Heart left ventricle (tissue), 13 donors: ENCODE data around the gene RASSF9.

Experiments
- POLR2A ChIP-seq, 2 donors: fragments of 450-650 bp; IDR thresholded peaks; one replicate each; pipeline ENCODE4 v1.6.1; 2017; ENCODE audit warnings: antibody characterized with exemption in 2 of 2, mild to moderate bottlenecking in 2 of 2, moderate library complexity in 2 of 2
- TF ChIP-seq, protein P1 (sequence below), 12 donors: fragments of 200-600 bp; sonication (generic) in 4 of 12; IDR thresholded peaks; one replicate each; pipeline versions ENCODE4 v1.5.0 to v1.8.0; 2018 to 2022; ENCODE audit warnings: antibody characterized with exemption in 12 of 12, mild to moderate bottlenecking in 5 of 12
- donor health status: ischemic (EF 13 %, LVEDD 7.1; RV severe dilation, severe dysfunction).
- donor health status: DM: no; HTN: yes; CAD: no.
- donor health status: DM: no; HTN: no; CAD: no.
- donor health status: ischemic (EF 25% LVEDD 6.9; RV normal size, moderate dysfunction).
- donor health status: ischemic (EF 25% LVEDD 5.7; RV mildly dilated, moderate dysfunction).
- donor health status: ischemic (EF 35%, LVEDD 5.7; RV mildly dilated, moderate dysfunction).
- donor health status: nonischemic (EF 11% LVEDD 7.7; RV severe dilation, severe dysfunction).
- donor health status: DM: yes; HTN: yes; CAD: no.
- donor health status: PGD.
- donor health status: ischemic (EF 29% LVEDD 5.4; RV normal size, mild dysfunction).
- donor health status: nonischemic (EF 23%, LVEDD 6.1; RV moderate dilation, normal function).

- TF ChIP-seq, protein P1, sequence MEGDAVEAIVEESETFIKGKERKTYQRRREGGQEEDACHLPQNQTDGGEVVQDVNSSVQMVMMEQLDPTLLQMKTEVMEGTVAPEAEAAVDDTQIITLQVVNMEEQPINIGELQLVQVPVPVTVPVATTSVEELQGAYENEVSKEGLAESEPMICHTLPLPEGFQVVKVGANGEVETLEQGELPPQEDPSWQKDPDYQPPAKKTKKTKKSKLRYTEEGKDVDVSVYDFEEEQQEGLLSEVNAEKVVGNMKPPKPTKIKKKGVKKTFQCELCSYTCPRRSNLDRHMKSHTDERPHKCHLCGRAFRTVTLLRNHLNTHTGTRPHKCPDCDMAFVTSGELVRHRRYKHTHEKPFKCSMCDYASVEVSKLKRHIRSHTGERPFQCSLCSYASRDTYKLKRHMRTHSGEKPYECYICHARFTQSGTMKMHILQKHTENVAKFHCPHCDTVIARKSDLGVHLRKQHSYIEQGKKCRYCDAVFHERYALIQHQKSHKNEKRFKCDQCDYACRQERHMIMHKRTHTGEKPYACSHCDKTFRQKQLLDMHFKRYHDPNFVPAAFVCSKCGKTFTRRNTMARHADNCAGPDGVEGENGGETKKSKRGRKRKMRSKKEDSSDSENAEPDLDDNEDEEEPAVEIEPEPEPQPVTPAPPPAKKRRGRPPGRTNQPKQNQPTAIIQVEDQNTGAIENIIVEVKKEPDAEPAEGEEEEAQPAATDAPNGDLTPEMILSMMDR (IDR thresholded peaks at IDR 0.05): no peak
- TF ChIP-seq POLR2A (IDR thresholded peaks at IDR 0.05): no peak
Observed at GRCh38 chr12:85759623-85760022, 76.6 kb downstream of the RASSF9 start.
